Smooth muscle cell (in vitro differentiated cells): Measurements from ENCODE around the gene DMD. TPM values are rescaled to one million over a fixed set of nuclear protein-coding genes. Genes with fewer than 3 reads are reported as not detected.

Source experiments
- DNase-seq: peaks from one replicate; lab custom pipeline; 2025; ENCODE audit not compliant: unreplicated experiment; lab: John Stamatoyannopoulos, UW
- H2AFZ ChIP-seq: fragments of 200-600 bp; sonication (generic); 2 replicates; pipeline ENCODE4 v1.6.0; 2016; ENCODE audit warnings: antibody characterized with exemption, low read depth, mild to moderate bottlenecking
- H3F3A ChIP-seq: fragments of 200-600 bp; sonication (generic); 2 replicates; pipeline ENCODE4 v1.6.0; 2017; ENCODE audit warnings: antibody characterized with exemption, low read depth
- H3K27ac ChIP-seq: fragments of 200-600 bp; sonication (generic); 2 replicates; pipeline ENCODE4 v1.5.1; 2016; ENCODE audit warnings: low read depth, mild to moderate bottlenecking
- H3K27me3 ChIP-seq: fragments of 200-600 bp; sonication (generic); 2 replicates; pipeline ENCODE4 v1.6.1; 2016; ENCODE audit warnings: low read depth, mild to moderate bottlenecking
- H3K36me3 ChIP-seq: fragments of 200-600 bp; sonication (generic); 2 replicates; pipeline ENCODE4 v1.5.1; 2016; ENCODE audit warnings: low read depth
- H3K4me1 ChIP-seq: fragments of 200-600 bp; sonication (generic); 2 replicates; pipeline ENCODE4 v1.5.1; 2016; ENCODE audit warnings: low read depth
- H3K4me2 ChIP-seq: fragments of 200-600 bp; sonication (generic); 2 replicates; pipeline ENCODE4 v1.6.0; 2016; ENCODE audit warnings: mild to moderate bottlenecking
- H3K4me3 ChIP-seq: fragments of 200-600 bp; sonication (generic); 2 replicates; pipeline ENCODE4 v1.5.1; 2016; ENCODE audit warnings: mild to moderate bottlenecking
- H3K79me2 ChIP-seq: fragments of 200-600 bp; sonication (generic); 2 replicates; pipeline ENCODE4 v1.6.0; 2016; ENCODE audit warnings: low read depth, mild to moderate bottlenecking
- H3K9ac ChIP-seq: fragments of 200-600 bp; sonication (generic); 2 replicates; pipeline ENCODE4 v1.6.0; 2016; ENCODE audit warnings: low read depth
- H3K9me3 ChIP-seq: fragments of 200-600 bp; sonication (generic); replicated peaks from 2 replicates; pipeline ENCODE4 v1.5.1; 2016; ENCODE audit warnings: low read depth
- H4K20me1 ChIP-seq: fragments of 200-600 bp; sonication (generic); 2 replicates; pipeline ENCODE4 v1.6.0; 2016; ENCODE audit warnings: low read depth
- WGBS: methylation state at CpG from one replicate; pipeline ENCODE4 v1.1.7; 2016; ENCODE audit warnings: low lambda C conversion rate; 5-methylcytosine and 5-hydroxymethylcytosine counted together
- polyA plus RNA-seq: library from polyadenylated mRNA; unstranded; fragments of >200 nt; fragmentation: Nextera tagmentation; extraction: Ambion mirVana; gene quantifications from 2 replicates; pipeline ENCODE4 v1.2.1, GENCODE V29; 2016
- total RNA-seq: library from RNA; depleted of rRNA; stranded (reverse); fragments of >200 nt; gene quantifications from 2 replicates; pipeline ENCODE4 v1.2.3, GENCODE V29; 2014
- TF ChIP-seq, protein P1 (sequence below): fragments of 200-600 bp; sonication (generic); IDR thresholded peaks from 2 replicates; pipeline ENCODE4 v1.5.1; 2017; ENCODE audit warnings: borderline replicate concordance, mild to moderate bottlenecking, antibody characterized with exemption; ENCODE audit not compliant: insufficient read depth, poor library complexity, severe bottlenecking

DMD gene
- total and polyA plus RNA-seq, 2 experiments from 2014 or later, result 12.3 to 12.6 TPM

DNA sequence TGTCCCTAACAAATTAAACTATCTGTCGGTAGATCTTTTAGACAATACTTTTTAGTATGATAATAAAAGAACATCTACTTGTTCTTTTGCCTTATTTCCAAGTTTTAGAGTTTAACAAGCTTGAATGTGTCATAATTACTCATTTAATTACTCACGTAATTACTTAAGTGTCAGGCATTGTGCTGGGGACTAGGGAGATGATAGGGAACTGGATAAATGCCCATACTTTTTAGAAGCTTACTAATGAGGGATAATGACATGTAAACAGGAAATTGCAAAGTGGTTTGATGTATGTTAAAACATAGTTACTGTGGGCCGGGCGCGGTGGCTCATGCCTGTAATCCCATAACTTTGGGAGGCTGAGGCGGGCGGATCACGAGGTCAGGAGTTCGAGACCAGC, 158.3 kb downstream of the DMD start:
- no peak overlapping the region for H3K27ac ChIP-seq
- H3K9ac ChIP-seq, result no peak overlapping the region
- no peaks in the 10 kb centered on the region for H3F3A ChIP-seq
- TF ChIP-seq, protein P1, sequence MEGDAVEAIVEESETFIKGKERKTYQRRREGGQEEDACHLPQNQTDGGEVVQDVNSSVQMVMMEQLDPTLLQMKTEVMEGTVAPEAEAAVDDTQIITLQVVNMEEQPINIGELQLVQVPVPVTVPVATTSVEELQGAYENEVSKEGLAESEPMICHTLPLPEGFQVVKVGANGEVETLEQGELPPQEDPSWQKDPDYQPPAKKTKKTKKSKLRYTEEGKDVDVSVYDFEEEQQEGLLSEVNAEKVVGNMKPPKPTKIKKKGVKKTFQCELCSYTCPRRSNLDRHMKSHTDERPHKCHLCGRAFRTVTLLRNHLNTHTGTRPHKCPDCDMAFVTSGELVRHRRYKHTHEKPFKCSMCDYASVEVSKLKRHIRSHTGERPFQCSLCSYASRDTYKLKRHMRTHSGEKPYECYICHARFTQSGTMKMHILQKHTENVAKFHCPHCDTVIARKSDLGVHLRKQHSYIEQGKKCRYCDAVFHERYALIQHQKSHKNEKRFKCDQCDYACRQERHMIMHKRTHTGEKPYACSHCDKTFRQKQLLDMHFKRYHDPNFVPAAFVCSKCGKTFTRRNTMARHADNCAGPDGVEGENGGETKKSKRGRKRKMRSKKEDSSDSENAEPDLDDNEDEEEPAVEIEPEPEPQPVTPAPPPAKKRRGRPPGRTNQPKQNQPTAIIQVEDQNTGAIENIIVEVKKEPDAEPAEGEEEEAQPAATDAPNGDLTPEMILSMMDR, result no peak
- no peaks in the 10 kb centered on the region for H3K36me3 ChIP-seq
- no peaks in the 10 kb centered on the region for H3K4me1 ChIP-seq
- H3K79me2 ChIP-seq, result no peaks in the 10 kb centered on the region
- H3K4me3 ChIP-seq, result no peak overlapping the region
- no peak overlapping the region for H2AFZ ChIP-seq
- 91% methylated on average over 9 of the region's 9 CpGs for WGBS
- DNase-seq, result no peak
- no peaks in the 10 kb centered on the region for H3K27me3 ChIP-seq
- H3K9me3 ChIP-seq, result no peaks in the 10 kb centered on the region
- no peaks in the 10 kb centered on the region for H4K20me1 ChIP-seq
- no peak overlapping the region for H3K4me2 ChIP-seq

DNA sequence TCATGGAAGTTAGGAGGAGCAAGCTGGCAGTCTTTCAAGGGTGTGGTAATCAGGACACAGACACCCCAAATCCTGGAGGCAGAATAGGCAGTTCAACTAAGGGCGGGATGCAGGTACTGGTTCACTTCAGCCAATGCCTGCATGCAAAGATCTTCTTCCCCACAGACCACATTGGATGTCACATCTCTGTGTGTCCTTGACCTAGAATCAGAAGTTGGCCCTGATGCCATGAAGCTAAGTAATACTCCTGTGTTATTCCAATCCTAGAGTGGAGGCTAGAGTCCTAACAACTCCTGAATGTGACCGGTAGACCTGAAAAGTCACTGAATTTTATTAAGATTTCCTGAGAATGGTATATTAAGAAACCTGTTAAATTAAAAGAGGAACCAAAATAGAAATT, 165.5 kb downstream of the DMD start:
- H3F3A ChIP-seq, result no peaks in the 10 kb centered on the region
- H3K27me3 ChIP-seq, result no peaks in the 10 kb centered on the region
- H4K20me1 ChIP-seq, result no peaks in the 10 kb centered on the region
- no peak overlapping the region for H3K27ac ChIP-seq
- H3K79me2 ChIP-seq, result no peaks in the 10 kb centered on the region
- DNase-seq, result no peak
- no peaks in the 10 kb centered on the region for H3K36me3 ChIP-seq
- no peaks in the 10 kb centered on the region for H3K9me3 ChIP-seq
- no peak overlapping the region for H3K4me2 ChIP-seq
- no peaks in the 10 kb centered on the region for H3K4me1 ChIP-seq
- no peak overlapping the region for H3K9ac ChIP-seq
- TF ChIP-seq, protein P1, result no peak
- WGBS, result 94% methylated on average over 2 of the region's 2 CpGs
- no peak overlapping the region for H3K4me3 ChIP-seq
- H2AFZ ChIP-seq, result no peak overlapping the region

DNA sequence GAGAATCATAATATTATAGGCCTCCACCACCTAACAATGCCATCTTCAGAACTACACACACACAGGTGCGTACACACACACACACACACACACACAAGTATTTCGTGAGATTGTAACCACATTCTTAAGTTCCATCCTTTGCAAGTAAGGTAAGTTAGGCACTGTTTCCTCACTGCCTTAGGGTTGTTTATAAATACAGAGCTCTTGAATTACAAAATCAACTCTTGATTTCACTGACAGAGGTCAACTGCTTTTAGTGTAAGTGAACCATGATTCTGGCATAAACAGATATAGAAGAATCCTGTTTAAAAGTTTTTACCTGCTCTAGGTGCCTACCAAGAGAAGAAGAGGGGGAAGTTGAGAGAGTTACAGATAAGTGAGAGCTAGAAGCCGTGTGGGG, 166.1 kb downstream of the DMD start:
- no peak for DNase-seq

DNA sequence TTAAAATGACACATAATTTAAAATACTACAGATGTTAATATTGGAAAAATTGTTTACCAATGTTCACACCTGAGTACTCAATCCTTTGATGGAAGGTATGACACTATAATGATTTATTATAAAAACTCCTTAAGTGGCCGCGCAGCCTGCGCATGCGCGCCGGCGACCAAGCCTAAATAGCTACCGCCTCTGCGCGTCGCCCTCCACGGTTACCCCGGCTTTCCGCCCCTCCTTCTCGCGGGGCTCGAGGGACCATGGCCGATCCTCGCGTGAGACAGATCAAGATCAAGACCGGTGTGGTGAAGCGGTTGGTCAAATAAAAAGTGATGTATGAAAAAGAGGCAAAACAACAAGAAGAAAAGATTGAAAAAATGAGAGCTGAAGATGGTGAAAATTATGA, 170.2 kb downstream of the DMD start:
- H3K4me1 ChIP-seq, result no peaks in the 10 kb centered on the region
- H3K4me2 ChIP-seq, result no peak overlapping the region
- H3K27me3 ChIP-seq, result no peaks in the 10 kb centered on the region
- no peak for DNase-seq
- TF ChIP-seq, protein P1, result no peak
- no peak overlapping the region for H3K27ac ChIP-seq
- H4K20me1 ChIP-seq, result no peaks in the 10 kb centered on the region
- WGBS, result 98% methylated on average over 22 of the region's 22 CpGs
- no peak overlapping the region for H3K4me3 ChIP-seq
- no peaks in the 10 kb centered on the region for H3K36me3 ChIP-seq
- H3K9ac ChIP-seq, result no peak overlapping the region
- H2AFZ ChIP-seq, result no peak overlapping the region
- H3F3A ChIP-seq, result no peaks in the 10 kb centered on the region
- H3K9me3 ChIP-seq, result no peaks in the 10 kb centered on the region
- no peaks in the 10 kb centered on the region for H3K79me2 ChIP-seq

More for the DNA sequence above, 166.1 kb downstream of the DMD start:
- Histone ChIP-seq H3F3A (no peaks in the 10 kb centered on the region), H3K36me3 (no peaks in the 10 kb centered on the region), H3K79me2 (no peaks in the 10 kb centered on the region), H3K4me1 (no peaks in the 10 kb centered on the region), H3K27ac (no peak overlapping the region), H3K9ac (no peak overlapping the region), H2AFZ (no peak overlapping the region), H3K4me3 (no peak overlapping the region), H3K27me3 (no peaks in the 10 kb centered on the region), H3K9me3 (no peaks in the 10 kb centered on the region), H3K4me2 (no peak overlapping the region), H4K20me1 (no peaks in the 10 kb centered on the region)
- TF ChIP-seq, protein P1, result no peak
- WGBS, result 89% methylated on average over 3 of the region's 3 CpGs
